Measurements from ENCODE around the gene SLC17A9.

The SLC17A9 gene

DNA sequence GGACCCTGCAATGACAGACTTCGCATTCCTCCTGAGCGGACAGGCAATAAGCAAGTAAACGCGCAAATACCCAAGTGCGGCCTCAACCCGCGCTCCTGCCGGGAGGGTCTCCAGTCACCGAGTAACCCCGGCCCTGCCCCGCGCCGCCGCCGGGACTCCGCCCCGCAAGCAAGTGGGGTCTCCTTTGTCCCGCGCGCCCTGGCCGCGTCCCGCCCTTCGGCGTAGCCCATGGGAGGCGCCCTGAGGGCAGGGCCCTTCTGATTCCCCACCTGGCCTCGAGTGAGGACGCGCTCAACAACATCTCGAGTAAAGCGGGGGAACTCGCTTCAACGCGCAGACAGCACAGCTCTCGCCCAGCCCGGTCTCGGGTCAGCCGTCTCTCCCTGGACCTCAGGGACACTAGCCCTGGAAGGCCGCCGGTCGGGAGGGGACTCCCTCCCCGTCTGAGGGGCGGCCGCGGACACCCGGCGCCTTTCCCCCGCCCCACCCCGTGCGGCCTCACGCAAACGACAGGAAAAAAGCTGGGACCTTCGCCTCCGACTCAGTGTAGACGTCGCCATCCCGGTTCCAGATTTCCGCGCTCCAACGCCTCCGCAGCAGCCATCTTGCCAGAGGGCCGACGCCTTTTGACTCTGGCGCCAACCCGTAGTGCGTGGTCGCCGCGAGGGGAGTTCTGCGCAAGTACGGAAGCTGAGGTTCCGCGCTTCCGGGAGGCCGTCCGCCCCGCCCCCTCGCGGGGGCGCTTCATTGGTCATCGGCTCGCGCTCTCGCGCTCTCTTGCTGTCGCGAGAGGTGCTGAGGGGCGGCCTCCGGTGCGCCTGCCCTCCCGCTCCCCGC lies 15.0 kb upstream of the SLC17A9 start:
- H3K4me3 ChIP-seq (ENCODE audit: low read depth, low read length): peak overlapping the region; percentile 98

DNA sequence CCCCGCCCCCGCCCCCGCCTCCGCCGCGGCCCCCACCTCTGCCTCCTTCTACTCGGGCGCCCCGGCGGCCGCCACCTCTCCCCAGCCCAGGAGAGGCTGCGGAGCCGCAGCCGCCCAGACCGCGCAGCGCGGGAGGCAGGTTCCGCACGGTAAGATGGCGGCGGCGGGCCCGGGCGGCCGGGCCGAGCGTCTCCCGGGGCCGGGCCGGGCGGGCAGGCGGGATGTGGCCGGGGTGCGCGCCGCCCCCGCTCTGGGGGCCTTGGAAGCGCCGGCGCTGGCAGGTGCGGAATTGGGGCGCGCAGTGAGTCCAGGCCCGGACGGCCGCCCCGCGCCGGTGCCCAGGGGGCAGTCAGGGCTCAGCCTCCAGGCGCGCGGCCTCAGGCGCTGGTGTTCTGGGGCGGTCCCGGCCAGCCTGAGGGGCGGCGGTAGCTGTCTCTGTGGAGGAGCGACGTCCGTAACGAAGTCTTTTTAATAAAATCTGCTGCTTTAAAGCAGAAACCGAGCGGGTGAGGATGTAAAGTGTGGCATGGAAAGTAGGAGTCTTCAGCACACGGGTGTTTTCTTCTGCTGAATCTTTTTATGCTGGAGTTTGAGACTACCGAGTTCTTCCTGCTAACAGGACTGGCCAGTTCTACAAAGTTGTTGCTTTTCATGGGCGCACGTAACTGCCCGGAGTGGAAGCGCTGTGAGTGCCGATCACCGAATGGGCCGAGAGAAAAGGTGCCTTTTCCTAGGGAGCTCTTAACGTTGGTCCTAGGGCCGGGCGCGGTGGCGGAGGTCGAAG lies 14.2 kb upstream of the SLC17A9 start, which contains the start of gene GID8:
Gene GID8, plus strand, starts transcription at position 43 of the 784 bp plus-strand sequence. CDS start 3,356 bp downstream, outside the sequence.
- H3K4me3 ChIP-seq (ENCODE audit: low read depth, low read length): peak within 1 kb of the TSS; percentile 98
- peak; percentile 71 for DNase-seq (ENCODE audit: low read depth)
- TF ChIP-seq, protein P1, sequence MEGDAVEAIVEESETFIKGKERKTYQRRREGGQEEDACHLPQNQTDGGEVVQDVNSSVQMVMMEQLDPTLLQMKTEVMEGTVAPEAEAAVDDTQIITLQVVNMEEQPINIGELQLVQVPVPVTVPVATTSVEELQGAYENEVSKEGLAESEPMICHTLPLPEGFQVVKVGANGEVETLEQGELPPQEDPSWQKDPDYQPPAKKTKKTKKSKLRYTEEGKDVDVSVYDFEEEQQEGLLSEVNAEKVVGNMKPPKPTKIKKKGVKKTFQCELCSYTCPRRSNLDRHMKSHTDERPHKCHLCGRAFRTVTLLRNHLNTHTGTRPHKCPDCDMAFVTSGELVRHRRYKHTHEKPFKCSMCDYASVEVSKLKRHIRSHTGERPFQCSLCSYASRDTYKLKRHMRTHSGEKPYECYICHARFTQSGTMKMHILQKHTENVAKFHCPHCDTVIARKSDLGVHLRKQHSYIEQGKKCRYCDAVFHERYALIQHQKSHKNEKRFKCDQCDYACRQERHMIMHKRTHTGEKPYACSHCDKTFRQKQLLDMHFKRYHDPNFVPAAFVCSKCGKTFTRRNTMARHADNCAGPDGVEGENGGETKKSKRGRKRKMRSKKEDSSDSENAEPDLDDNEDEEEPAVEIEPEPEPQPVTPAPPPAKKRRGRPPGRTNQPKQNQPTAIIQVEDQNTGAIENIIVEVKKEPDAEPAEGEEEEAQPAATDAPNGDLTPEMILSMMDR (IDR thresholded peaks at IDR 0.05; ENCODE audit: low read depth, low read length): no peak
- TF ChIP-seq POLR2A (IDR thresholded peaks at IDR 0.05; ENCODE audit: extremely low read depth, insufficient read length): no peak
- no peak for TF ChIP-seq MYC (IDR thresholded peaks at IDR 0.05; ENCODE audit: low read depth, low read length)
- TF ChIP-seq, protein P2, sequence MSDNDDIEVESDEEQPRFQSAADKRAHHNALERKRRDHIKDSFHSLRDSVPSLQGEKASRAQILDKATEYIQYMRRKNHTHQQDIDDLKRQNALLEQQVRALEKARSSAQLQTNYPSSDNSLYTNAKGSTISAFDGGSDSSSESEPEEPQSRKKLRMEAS (IDR thresholded peaks at IDR 0.05; ENCODE audit: low read depth, low read length): no peak

More for the DNA sequence above, 15.0 kb upstream of the SLC17A9 start:
- TF ChIP-seq POLR2A (IDR thresholded peaks at IDR 0.05; ENCODE audit: extremely low read depth, insufficient read length) (peak; percentile 87), MYC (IDR thresholded peaks at IDR 0.05; ENCODE audit: low read depth, low read length) (peak; percentile 99)
- TF ChIP-seq, protein P1 (IDR thresholded peaks at IDR 0.05; ENCODE audit: low read depth, low read length): no peak
- TF ChIP-seq, protein P2 (IDR thresholded peaks at IDR 0.05; ENCODE audit: low read depth, low read length): peak; percentile 94
- DNase-seq (ENCODE audit: low read depth): peak; percentile 98

DNA sequence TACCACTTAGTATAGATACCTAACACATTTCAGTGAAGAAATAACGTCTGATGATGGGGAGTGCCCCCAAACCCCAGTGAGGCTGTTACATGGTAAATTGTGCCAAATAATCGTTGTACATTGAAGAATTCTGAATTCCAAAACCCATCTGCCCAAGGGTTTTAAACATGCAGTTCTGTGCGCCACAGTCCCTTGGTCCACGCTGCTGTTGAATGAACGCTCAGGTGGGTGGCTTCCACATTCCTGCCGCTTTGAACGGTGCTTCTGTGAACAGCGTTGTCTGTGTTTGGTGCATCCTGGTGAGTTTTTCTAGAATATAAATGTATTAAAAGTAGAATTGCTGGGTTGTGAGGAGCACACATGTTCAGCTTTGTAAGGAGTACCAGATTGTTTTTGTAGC lies 11.6 kb upstream of the SLC17A9 start:
- no peak for DNase-seq (ENCODE audit: low read depth)
- TF ChIP-seq, protein P2 (IDR thresholded peaks at IDR 0.05; ENCODE audit: low read depth, low read length): no peak
- TF ChIP-seq POLR2A (IDR thresholded peaks at IDR 0.05; ENCODE audit: extremely low read depth, insufficient read length): no peak
- no peak for TF ChIP-seq MYC (IDR thresholded peaks at IDR 0.05; ENCODE audit: low read depth, low read length)
- TF ChIP-seq, protein P1 (IDR thresholded peaks at IDR 0.05; ENCODE audit: low read depth, low read length): no peak
- no peak overlapping the region for H3K4me3 ChIP-seq (ENCODE audit: low read depth, low read length)

DNA sequence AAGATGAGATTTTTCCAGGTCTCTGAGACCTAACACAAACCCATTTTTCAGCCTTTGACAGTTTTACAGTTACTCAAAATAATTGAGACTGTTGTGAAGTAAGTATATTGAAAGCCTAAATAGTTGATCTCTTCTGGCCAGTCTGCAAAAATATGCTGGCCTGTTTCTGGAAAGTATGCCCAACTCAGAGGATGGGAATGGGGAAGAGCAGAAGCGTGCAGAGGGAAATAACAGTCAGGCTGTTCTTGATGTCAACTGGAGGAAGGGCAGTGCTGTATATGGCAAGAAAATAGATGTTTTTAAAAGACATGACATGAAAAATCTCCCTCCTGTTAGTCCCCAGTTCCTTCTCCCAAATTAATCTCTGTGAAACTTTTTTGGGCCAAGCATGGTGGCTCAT lies 10.7 kb upstream of the SLC17A9 start:
- TF ChIP-seq, protein P1 (IDR thresholded peaks at IDR 0.05; ENCODE audit: low read depth, low read length): no peak
- no peak for TF ChIP-seq POLR2A (IDR thresholded peaks at IDR 0.05; ENCODE audit: extremely low read depth, insufficient read length)
- TF ChIP-seq MYC (IDR thresholded peaks at IDR 0.05; ENCODE audit: low read depth, low read length): no peak
- TF ChIP-seq, protein P2 (IDR thresholded peaks at IDR 0.05; ENCODE audit: low read depth, low read length): no peak
- DNase-seq (ENCODE audit: low read depth): no peak
- no peak overlapping the region for H3K4me3 ChIP-seq (ENCODE audit: low read depth, low read length)

DNA sequence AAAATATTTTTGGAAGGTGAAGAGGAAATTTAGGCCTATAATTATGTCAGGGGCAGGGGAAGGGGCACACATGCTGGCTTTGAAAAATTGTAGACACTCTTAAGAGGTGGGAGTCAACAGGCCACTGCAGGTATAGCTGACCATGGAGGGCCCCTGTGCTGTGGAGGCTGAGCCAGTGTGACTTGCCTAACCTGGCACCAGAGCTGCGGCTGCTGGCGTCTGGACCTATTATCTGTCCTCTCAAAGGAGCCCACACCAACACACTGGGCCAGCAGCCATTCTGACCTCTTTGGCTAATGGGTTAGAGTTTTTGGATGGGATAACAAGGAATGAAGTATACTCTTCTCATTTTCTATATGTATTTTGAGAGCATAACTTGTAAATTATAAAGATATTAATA lies 10.1 kb upstream of the SLC17A9 start:
- H3K4me3 ChIP-seq (ENCODE audit: low read depth, low read length): no peak overlapping the region
- TF ChIP-seq POLR2A (IDR thresholded peaks at IDR 0.05; ENCODE audit: extremely low read depth, insufficient read length): no peak
- TF ChIP-seq MYC (IDR thresholded peaks at IDR 0.05; ENCODE audit: low read depth, low read length): no peak
- TF ChIP-seq, protein P2 (IDR thresholded peaks at IDR 0.05; ENCODE audit: low read depth, low read length): no peak
- TF ChIP-seq, protein P1 (IDR thresholded peaks at IDR 0.05; ENCODE audit: low read depth, low read length): no peak

More for the DNA sequence above, 10.1 kb upstream of the SLC17A9 start:
- no peak for DNase-seq (ENCODE audit: low read depth)

Data from NB4 (cell line).